Medulla oblongata (tissue), 1 donor: ENCODE measurements around the gene PARVG.

Experiments
- DNase-seq: peaks from one replicate; pipeline ENCODE4 v3.0.0-alpha.2; 2015; ENCODE audit errors: extremely low spot score

The PARVG gene

GRCh38 chr22:44155115-44155514 is 25.6 kb upstream of the PARVG start:
- DNase-seq = no peak

GRCh38 chr22:44157916-44158618 is 22.7 kb upstream of the PARVG start:
- DNase-seq = no peak

DNA sequence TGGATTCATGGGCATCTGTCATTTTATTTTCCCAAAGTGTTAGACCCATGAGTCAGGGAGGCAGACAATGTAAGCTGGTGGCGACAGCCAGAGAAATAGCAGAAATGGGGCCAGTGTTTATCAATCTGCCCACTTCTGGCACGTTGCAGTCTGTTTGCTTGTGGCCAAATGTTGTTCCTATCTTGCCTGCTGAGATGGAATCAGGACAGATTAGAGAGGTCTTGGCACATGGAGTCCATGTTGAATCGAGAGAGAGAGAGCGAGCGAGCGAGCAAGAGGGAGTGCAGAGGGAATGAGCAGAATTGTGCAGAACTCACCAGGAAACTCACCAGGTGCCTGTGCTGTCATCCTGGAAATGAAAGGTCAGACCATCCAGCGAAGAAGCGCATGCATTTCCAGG is 21.9 kb upstream of the PARVG start:
- no peak for DNase-seq

- DNase-seq = no peak
These were observed 21.5 kb upstream of the PARVG start for GRCh38 chr22:44159221-44159620.

GRCh38 chr22:44159811-44160210 is 20.9 kb upstream of the PARVG start:
- no peak for DNase-seq

DNA sequence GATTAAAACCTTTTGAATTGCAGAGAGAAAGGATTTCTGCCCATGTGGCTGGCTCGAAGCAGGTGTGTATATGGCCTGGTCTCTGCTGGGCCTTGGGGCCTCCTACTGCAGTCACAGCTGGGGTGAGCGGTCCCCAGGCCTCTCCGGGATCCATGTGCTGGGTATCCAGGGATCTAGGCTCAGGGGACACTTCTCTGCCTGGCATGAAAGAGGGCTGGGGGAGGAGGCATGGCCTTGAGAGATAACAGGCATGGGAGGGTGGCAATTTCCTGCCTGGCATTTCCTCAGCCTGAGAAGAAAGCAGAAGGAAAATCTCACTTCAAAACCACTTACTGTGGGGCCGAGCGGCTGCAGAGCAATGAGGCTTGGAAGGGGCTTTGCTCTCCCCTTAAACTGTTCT is 20.3 kb upstream of the PARVG start:
- DNase-seq = no peak

DNA sequence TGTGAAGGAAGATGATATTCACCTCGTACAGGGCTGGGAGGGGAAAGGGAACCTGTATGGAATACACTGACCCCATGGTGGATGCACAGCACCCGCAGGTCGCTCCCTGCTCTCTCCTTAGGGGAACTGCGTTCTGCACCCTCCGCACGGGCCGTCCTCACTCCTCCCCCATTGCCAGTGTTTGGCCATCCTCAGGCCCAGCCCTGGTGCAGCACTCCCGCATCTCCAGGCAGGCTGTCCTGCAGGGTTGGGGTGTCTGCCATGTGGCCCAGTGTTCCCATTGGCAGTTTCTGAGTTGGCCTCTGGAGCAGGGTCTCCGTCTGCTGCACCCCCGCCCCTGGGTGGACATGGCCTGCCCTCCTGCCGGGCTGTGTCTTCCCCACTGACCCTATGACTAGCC is 19.1 kb upstream of the PARVG start:
- DNase-seq = no peak

DNA sequence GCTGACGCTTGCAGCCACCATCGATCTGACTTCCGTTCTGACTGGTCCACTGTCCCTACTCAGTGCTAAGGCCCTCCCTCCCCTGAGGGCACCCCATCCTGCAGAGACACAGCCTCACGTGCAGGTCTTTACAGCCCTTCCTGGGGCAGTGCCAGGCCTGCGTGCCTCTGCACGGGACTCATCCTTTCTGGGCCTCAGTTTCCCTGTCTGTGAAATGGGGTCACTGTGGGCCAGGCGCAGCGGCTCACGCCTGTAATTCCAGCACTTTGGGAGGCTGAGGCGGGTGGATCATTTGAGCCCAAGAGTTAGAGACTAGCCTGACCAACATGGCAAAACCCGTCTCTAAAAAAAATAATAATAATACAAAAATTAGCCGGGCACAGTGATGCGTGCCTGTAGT is 17.8 kb upstream of the PARVG start:
- DNase-seq = no peak

- no peak for DNase-seq
These were observed 17.2 kb upstream of the PARVG start for GRCh38 chr22:44163536-44163935.

- no peak for DNase-seq
These were observed 16.7 kb upstream of the PARVG start for GRCh38 chr22:44164031-44164430.

GRCh38 chr22:44165286-44165874 is 15.3 kb upstream of the PARVG start:
- no peak for DNase-seq

GRCh38 chr22:44166498-44167276 is 14.0 kb upstream of the PARVG start:
- no peak for DNase-seq

DNA sequence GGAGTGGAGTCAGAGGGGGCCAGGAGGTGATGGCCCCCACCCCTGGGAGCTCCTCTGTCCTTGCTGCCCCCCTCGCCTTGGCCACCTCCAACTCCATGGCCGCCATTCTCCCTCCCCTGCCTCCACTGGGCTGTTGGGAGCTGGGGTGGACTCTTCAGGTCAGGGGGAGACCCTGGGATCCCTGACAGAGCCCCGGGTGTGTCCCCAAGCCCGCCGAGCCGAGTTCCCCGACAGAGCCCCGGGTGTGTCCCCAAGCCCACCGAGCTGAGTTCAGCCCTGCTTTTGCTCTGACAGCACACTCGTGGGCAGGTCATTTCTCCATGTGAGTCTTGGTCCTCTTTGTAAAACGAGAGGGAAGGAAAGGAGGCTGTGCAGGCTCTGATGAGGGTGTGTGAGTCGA is 13.2 kb upstream of the PARVG start:
- DNase-seq = no peak

- DNase-seq = no peak
These were observed 12.5 kb upstream of the PARVG start for GRCh38 chr22:44168206-44168605.

- DNase-seq = no peak
These were observed 10.3 kb upstream of the PARVG start for GRCh38 chr22:44170470-44170869.

GRCh38 chr22:44171561-44171960 is 9.2 kb upstream of the PARVG start:
- DNase-seq = peak; percentile 70

- DNase-seq = peak; percentile 85
These were observed 8.2 kb upstream of the PARVG start for GRCh38 chr22:44172370-44173108.

DNA sequence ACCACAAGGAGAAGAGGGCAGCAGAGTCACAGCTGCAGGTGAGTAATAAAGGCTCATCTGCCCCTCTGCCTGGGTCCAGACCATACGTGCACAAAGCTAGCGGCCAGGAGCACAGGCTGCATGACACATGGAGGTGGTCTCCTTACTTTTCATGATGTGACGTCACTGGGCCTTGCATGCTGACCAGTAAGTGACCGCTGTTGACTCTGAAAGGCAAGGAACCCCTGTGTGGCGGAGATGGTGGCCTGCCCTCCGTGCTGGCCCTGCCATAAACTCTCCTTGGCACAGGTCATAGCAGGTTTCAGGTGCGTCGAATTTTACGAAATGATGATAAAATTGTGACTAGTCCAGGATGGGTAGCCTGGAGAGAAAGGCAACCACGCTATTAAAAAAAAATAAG is 7.6 kb upstream of the PARVG start:
- no peak for DNase-seq

DNA sequence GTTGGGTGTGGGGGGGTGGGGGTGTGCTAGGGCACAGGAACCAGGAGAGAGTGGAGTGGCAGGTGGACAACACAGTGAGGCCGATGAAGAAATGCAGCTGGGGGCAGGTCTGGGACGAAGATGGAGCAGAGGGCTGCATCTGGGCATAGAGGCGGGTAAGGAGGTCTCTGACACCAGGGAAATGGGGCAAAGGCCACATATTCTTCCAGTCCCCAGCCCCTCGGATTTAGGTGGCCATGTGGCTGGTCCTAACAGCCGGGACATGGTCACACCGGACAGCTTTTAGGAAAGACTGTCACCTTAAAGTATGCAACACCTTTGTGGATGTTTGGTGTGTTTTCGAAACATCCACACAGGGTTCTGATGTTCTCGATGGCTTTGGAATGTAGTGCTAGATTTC is 5.0 kb upstream of the PARVG start:
- no peak for DNase-seq

DNA sequence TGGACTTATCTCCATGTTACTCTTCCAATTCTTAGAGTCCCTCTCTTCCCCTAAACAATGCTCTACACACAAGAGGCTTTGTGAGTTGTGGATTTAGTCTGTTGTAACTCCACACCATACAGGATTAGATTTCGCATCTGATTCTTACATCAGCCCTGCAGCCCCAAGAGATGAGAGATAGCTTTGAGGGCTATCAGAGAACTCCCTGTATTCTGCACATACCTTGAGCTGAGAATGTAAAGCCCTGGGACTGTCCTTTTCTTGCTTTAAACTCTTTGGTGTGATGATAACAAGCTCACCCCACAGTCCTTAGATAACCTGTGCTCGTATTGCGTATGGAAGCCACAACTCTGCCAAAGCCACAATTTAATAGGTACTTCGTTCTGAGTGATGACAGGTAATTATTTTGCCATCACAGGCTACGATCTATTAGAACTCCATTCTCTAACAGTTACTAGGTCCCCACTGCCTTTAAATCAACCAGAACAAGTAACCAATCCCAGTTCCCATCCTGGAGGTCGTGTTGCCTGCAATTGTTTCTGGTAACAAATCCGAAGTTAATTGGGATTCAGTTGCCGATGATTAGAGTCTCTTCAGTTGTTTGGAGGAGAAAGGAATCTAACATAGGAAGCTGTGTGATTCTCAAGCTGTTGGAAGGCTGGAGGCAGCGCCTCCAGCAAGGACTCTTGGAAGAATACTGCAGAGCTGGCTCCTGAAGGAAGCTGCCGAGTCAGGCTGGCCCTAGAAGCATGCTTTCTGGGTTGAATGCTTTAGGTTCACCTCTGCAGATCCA is 1.3 kb upstream of the PARVG start:
- DNase-seq = no peak

- no peak for DNase-seq
These were observed 578 bp upstream of the PARVG start for GRCh38 chr22:44179989-44180705.
